Mucosa of descending colon (tissue), 3 donors: ENCODE data around the gene TTLL8. TPM values are rescaled to one million over a fixed set of nuclear protein-coding genes. Genes with fewer than 3 reads are reported as not detected.

Experiments used
- ATAC-seq: fragments of 200-7000 bp; cut with Tn5 transposase; one replicate; pipeline ENCODE4 v1.9.1; 2020; ENCODE audit warnings: mild to moderate bottlenecking, moderate library complexity
- DNase-seq, 3 donors: peaks; one replicate each; pipeline ENCODE4 v3.0.0-alpha.2; 2020
- H3K36me3 ChIP-seq: fragments of 200-600 bp; one replicate; pipeline ENCODE4 v1.8.0; 2021; ENCODE audit warnings: low read depth, mild to moderate bottlenecking
- H3K4me1 ChIP-seq: fragments of 200-600 bp; one replicate; pipeline ENCODE4 v1.8.0; 2021; ENCODE audit warnings: low read depth, mild to moderate bottlenecking
- H3K4me3 ChIP-seq: fragments of 200-600 bp; one replicate; pipeline ENCODE4 v1.8.0; 2021; ENCODE audit warnings: mild to moderate bottlenecking
- H3K9me3 ChIP-seq: fragments of 200-600 bp; one replicate; pipeline ENCODE4 v1.8.0; 2021; ENCODE audit warnings: mild to moderate bottlenecking
- intact Hi-C, 2 donors: fragments of 100-400 bp; cut with DNase I in 1 of 2; cut with micrococcal nuclease in 1 of 2; formaldehyde crosslinking; loops; one replicate each; pipeline versions ENCODE4 v1.11.0 to v1.11.1; 2022; cut with DNase I, micrococcal nuclease
- total RNA-seq, 3 donors: library from RNA; stranded (reverse); fragmentation: NEBNext Ultra II Directional in 2 of 3; extraction: Animal tissue kit (Norgen Biotek cat#: 25700) in 2 of 3; gene quantifications; one replicate each; pipeline versions ENCODE4 v1.2.1 to v1.2.4, GENCODE V29; 2021 to 2023
- TF ChIP-seq, protein P1 (sequence below): fragments of 200-600 bp; IDR thresholded peaks from one replicate; pipeline ENCODE4 v1.8.0; 2022; ENCODE audit warnings: antibody characterized with exemption, mild to moderate bottlenecking
- donor health status: DM: no; HTN: no; CAD: no; lungs with moderate emphysema.
- donor health status: DM: no; HTN: no; CAD: no.
- donor health status: DM: no; HTN: yes; CAD: no.

Gene TTLL8
- total RNA-seq, 3 donors from 2014 or later, result not detected

- H3K9me3 ChIP-seq, result no peaks in the 10 kb centered on the region
- ATAC-seq (no peak), DNase-seq (peak in 1 of 3 donors; percentile 56)
- TF ChIP-seq, protein P1, sequence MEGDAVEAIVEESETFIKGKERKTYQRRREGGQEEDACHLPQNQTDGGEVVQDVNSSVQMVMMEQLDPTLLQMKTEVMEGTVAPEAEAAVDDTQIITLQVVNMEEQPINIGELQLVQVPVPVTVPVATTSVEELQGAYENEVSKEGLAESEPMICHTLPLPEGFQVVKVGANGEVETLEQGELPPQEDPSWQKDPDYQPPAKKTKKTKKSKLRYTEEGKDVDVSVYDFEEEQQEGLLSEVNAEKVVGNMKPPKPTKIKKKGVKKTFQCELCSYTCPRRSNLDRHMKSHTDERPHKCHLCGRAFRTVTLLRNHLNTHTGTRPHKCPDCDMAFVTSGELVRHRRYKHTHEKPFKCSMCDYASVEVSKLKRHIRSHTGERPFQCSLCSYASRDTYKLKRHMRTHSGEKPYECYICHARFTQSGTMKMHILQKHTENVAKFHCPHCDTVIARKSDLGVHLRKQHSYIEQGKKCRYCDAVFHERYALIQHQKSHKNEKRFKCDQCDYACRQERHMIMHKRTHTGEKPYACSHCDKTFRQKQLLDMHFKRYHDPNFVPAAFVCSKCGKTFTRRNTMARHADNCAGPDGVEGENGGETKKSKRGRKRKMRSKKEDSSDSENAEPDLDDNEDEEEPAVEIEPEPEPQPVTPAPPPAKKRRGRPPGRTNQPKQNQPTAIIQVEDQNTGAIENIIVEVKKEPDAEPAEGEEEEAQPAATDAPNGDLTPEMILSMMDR, result no peak
- H3K36me3 ChIP-seq, result no peaks in the 10 kb centered on the region
- no peak overlapping the region for H3K4me3 ChIP-seq
- intact Hi-C loops, result no loop called here
- peaks cover 13% of the 10 kb centered on the region for H3K4me1 ChIP-seq
Observed at GRCh38 chr22:49999946-50000586, 58.0 kb downstream of the TTLL8 start.

DNA sequence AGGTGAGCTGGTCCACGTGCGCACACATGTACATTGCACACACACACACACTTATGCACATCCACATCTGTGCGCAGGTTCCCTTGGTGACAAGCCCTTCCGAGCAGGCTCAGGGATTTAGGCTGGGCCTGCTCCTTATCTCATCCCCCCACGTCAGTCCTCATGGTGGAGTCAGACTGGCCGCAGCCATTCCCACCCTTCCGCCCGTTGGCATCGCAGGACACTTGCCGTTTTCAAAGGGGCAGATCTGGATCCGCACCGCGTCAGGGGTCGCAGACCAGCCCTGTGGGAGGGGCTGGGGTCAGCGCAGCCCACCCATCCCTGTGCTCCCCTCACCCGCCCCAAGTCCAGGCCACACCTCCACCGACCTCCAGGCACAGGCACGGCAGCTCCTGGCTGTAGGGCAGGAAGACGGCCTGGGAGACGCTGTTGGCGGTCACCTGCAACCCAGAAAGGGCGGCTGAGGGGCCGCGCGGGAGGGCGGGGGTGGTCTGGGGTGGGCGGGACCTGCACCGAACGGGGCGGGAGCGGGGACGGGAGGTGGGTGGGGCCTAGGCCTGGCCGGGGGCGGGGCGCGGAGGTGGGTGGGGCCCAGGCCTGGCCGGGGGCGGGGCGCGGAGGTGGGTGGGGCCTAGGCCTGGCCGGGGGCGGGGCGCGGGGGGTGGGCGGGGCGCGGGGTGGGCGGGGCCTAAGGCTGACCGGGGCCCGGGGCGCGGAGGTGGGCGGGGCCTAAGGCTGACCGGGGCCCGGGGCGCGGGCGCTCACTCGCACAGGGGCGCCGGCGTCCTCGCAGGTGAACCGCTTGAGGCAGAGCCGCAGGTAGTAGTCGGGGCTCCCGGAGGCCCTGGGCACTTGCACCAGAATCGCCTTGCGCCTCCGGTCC lies 58.8 kb downstream of the TTLL8 start:
- Histone ChIP-seq H3K4me1 (peaks cover 13% of the 10 kb centered on the region), H3K9me3 (no peaks in the 10 kb centered on the region), H3K36me3 (no peaks in the 10 kb centered on the region), H3K4me3 (no peak overlapping the region)
- intact Hi-C loops, result no loop called here
- TF ChIP-seq, protein P1, result no peak
- DNase-seq (peak in 2 of 3 donors; percentile 61 to 72), ATAC-seq (peak; percentile 60)

- TF ChIP-seq, protein P1, result no peak
- no peaks in the 10 kb centered on the region for H3K36me3 ChIP-seq
- intact Hi-C loops, result no loop called here
- H3K9me3 ChIP-seq, result no peaks in the 10 kb centered on the region
- peaks cover 13% of the 10 kb centered on the region for H3K4me1 ChIP-seq
- no peak for ATAC-seq
- H3K4me3 ChIP-seq, result no peak overlapping the region
- DNase-seq, result no peak
Observed at GRCh38 chr22:49998718-49999062, 59.4 kb downstream of the TTLL8 start.

DNA sequence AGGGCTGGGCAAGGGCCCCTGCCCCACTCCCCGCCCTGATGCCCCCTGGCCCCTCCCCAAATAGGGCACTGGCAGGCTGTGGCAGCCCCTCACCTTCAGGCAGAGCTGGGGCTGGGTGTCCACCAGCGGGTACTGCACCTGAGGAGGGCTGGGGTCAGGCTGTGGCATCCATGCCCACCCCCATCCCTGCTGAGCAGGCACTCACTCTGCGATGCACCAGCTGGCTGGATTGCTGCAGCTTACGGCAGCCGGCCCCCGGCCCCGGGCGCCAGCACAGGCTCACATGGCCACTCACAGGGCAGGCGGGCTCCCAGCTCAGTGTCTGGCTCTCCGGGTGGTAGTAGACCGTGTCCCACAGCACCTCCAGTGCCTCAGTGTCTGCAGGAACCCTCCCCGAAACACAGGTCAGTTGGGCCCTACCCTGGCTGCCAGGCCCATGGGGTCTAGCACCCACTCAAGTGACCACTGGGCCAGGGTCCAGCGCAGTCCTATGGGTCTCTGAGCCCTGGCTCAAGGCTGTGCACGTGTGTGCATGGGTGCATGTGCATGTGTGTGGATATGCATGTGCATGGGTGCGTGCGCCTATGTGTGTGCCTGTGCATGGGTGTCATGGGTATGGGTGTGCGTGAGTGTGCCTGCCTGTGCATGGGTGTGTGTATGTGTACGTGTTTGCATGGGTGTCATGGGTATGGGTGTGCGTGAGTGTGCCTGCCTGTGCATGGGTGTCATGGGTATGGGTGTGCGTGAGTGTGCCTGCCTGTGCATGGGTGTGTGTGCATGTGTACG lies 60.0 kb downstream of the TTLL8 start:
- no peaks in the 10 kb centered on the region for H3K9me3 ChIP-seq
- no peak overlapping the region for H3K4me3 ChIP-seq
- intact Hi-C loops, result no loop called here
- TF ChIP-seq, protein P1, result no peak
- DNase-seq (no peak), ATAC-seq (no peak)
- H3K4me1 ChIP-seq, result peaks cover 18% of the 10 kb centered on the region
- H3K36me3 ChIP-seq, result no peaks in the 10 kb centered on the region

DNA sequence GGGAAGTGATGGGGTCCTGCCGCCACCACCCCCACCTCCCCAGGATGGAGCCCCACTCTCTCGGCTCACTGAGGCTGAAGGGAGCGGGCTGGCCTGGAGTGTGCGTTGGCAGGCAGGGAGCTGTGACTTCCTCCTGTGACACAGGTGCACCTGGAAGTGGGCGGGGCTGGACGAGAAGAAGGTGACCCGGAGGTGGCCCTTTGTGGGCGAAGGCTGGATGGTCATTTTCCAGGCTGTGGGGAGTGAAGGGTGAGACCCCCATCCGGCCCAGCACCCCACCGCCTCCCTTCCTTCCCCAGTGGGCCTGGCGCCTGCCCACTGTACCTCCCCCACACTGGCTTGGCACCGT lies 60.9 kb downstream of the TTLL8 start:
- peaks cover 18% of the 10 kb centered on the region for H3K4me1 ChIP-seq
- no peaks in the 10 kb centered on the region for H3K36me3 ChIP-seq
- DNase-seq, result peak; percentile 84 to 89 (median 85)
- H3K9me3 ChIP-seq, result no peaks in the 10 kb centered on the region
- ATAC-seq, result peak; percentile 78
- no peak overlapping the region for H3K4me3 ChIP-seq
- intact Hi-C loops, result no loop called here
- TF ChIP-seq, protein P1, result no peak
